Activated naive CD4-positive, alpha-beta T cell treated with Interleukin-2 at 50 U/mL for 16 hours (primary cell): ENCODE measurements around the gene GPR137.

Source experiments
- DNase-seq: peaks from one replicate; pipeline ENCODE4 v3.0.0-alpha.2; 2020

The GPR137 gene

GRCh38 chr11:64264371-64264852, 21.2 kb upstream of the GPR137 start:
- no peak for DNase-seq

GRCh38 chr11:64265176-64266160, 20.2 kb upstream of the GPR137 start:
- DNase-seq: no peak

- no peak for DNase-seq
These were observed 19.3 kb upstream of the GPR137 start for GRCh38 chr11:64266339-64266738.

GRCh38 chr11:64267207-64267945, 18.3 kb upstream of the GPR137 start:
- no peak for DNase-seq

- no peak for DNase-seq
These were observed 17.4 kb upstream of the GPR137 start for GRCh38 chr11:64268025-64268892.

- DNase-seq: peak; percentile 45
These were observed 16.6 kb upstream of the GPR137 start for GRCh38 chr11:64268893-64269539.

GRCh38 chr11:64269540-64270220, 16.0 kb upstream of the GPR137 start:
- peak; percentile 99 for DNase-seq

- no peak for DNase-seq
These were observed 10.4 kb upstream of the GPR137 start for GRCh38 chr11:64275031-64275800.

GRCh38 chr11:64275841-64276240, 9.8 kb upstream of the GPR137 start:
- DNase-seq: no peak

- no peak for DNase-seq
These were observed 8.8 kb upstream of the GPR137 start for GRCh38 chr11:64276653-64277431.

GRCh38 chr11:64278576-64279190, 7.0 kb upstream of the GPR137 start:
- no peak for DNase-seq

GRCh38 chr11:64281957-64282770, 3.5 kb upstream of the GPR137 start:
- no peak for DNase-seq

- no peak for DNase-seq
These were observed 2.6 kb upstream of the GPR137 start for GRCh38 chr11:64283092-64283491.

- peak; percentile 93 for DNase-seq
These were observed 1.3 kb upstream of the GPR137 start, which contains the start of gene BAD for GRCh38 chr11:64284048-64284961. Gene BAD (minus strand): TSS chr11:64284665. CDS start chr11:64284368, 297 bp downstream.

- DNase-seq: peak; percentile 19
These were observed 495 bp downstream of the GPR137 start for GRCh38 chr11:64285885-64286800.

- no peak for DNase-seq
These were observed 1.1 kb downstream of the GPR137 start for GRCh38 chr11:64286801-64287159.
